Measurements from ENCODE around the gene CREM. TPM values are rescaled to one million over a fixed set of nuclear protein-coding genes. Genes with fewer than 3 reads are reported as not detected.

Gene CREM
- total and polyA plus RNA-seq, 2 of the 4 experiments (the other 2 are of a cell fraction) = 33.2 to 40.5 TPM

- ATAC-seq (ENCODE audit: low read depth) = no peak
Measured at GRCh38 chr10:35215107-35215506, 88.5 kb downstream of the CREM start.

More at GRCh38 chr10:35215107-35215506, 88.5 kb downstream of the CREM start:
- Histone ChIP-seq H3K9me1 (ENCODE audit: insufficient read depth, low read length) (peaks cover 3% of the 10 kb centered on the region; the same call in 1 of the 2 replicates), H2AK9ac (replicated peaks; ENCODE audit: low read depth, low read length, poor library complexity) (no peak overlapping the region), H3K4me2 (ENCODE audit: low read depth, low read length) (no peak overlapping the region), H2BK20ac (ENCODE audit: low read depth, low read length) (no peak overlapping the region), H4K5ac (ENCODE audit: low read depth, low read length) (no peak overlapping the region), H3K9ac (ENCODE audit: low read depth, low read length) (no peak overlapping the region), H3K14ac (replicated peaks; ENCODE audit: low read depth, low read length) (no peak overlapping the region), H2AK5ac (ENCODE audit: low read depth, low read length) (no peak overlapping the region), H3K56ac (ENCODE audit: extremely low read depth, insufficient read depth, low read length) (no peak overlapping the region), H2BK120ac (ENCODE audit: low read depth, low read length) (no peak overlapping the region), H2AFZ (replicated peaks; ENCODE audit: low read length, poor library complexity) (no peak overlapping the region), H3K4me1 (ENCODE audit: control insufficient read depth, insufficient read depth, low read length) (peaks cover 2% of the 10 kb centered on the region), H4K20me1 (ENCODE audit: insufficient read depth, low read length) (no peaks in the 10 kb centered on the region), H3K9me3 (ENCODE audit: control insufficient read depth, insufficient read depth, low read length) (no peaks in the 10 kb centered on the region), H3K23ac (ENCODE audit: low read depth, low read length) (no peak overlapping the region), H2BK15ac (ENCODE audit: low read depth, low read length) (no peak overlapping the region), H3K18ac (ENCODE audit: low read depth, low read length) (no peak overlapping the region), H3K79me1 (ENCODE audit: low read depth in 1 of 2, low read length in 2 of 2) (no peaks in the 10 kb centered on the region), H3K36me3 (ENCODE audit: control insufficient read depth, insufficient read depth, low read length) (peaks cover 1% of the 10 kb centered on the region; the same call in 1 of the 2 replicates), H2BK5ac (ENCODE audit: low read depth, low read length, poor library complexity, severe bottlenecking) (no peak overlapping the region), H3K27me3 (ENCODE audit: control insufficient read depth, insufficient read depth, low read length) (no peaks in the 10 kb centered on the region), H3K4me3 (ENCODE audit: insufficient read depth, low read depth, low read length) (no peak overlapping the region), H4K8ac (ENCODE audit: low read depth in 2 of 2, low read length in 2 of 2) (no peak overlapping the region), H4K91ac (ENCODE audit: insufficient read depth, low read depth, low read length) (no peak overlapping the region), H3K27ac (ENCODE audit: insufficient read depth, low read length) (no peak overlapping the region), H3K4ac (ENCODE audit: low read depth, low read length) (no peak overlapping the region)
- WGBS, 2 experiments (ENCODE audit: extremely low coverage in 2 of 2, insufficient read length in 1 of 2) = no CpG with 5 or more reads among the region's 3 CpGs
- no TSS peak for BruUV-seq (replicated peaks)
- TF ChIP-seq RFX5 (IDR thresholded peaks at IDR 0.05; ENCODE audit: low read depth, low read length) (no peak), POLR2A (IDR thresholded peaks at IDR 0.05; ENCODE audit: low read depth, low read length) (no peak), USF2 (IDR thresholded peaks at IDR 0.05; ENCODE audit: low read depth, low read length) (no peak), MAFK (IDR thresholded peaks at IDR 0.05; ENCODE audit: low read depth, low read length) (no peak), MAZ (IDR thresholded peaks at IDR 0.05; ENCODE audit: borderline replicate concordance, low read depth, low read length) (no peak), CEBPB (IDR thresholded peaks at IDR 0.05; ENCODE audit: low read depth, low read length) (no peak), CHD1 (IDR thresholded peaks at IDR 0.05; ENCODE audit: low read depth, low read length) (no peak), FOS (IDR thresholded peaks at IDR 0.05; ENCODE audit: low read depth, low read length) (no peak), RCOR1 (IDR thresholded peaks at IDR 0.05; ENCODE audit: insufficient replicate concordance, low read length) (no peak), CTCF (conservative IDR thresholded peaks at IDR 0.05; ENCODE audit: low read depth, low read length) (no peak), BHLHE40 (IDR thresholded peaks at IDR 0.05; ENCODE audit: low read depth, low read length) (no peak), SMC3 (IDR thresholded peaks at IDR 0.05; ENCODE audit: low read depth, low read length) (no peak), ELK1 (IDR thresholded peaks at IDR 0.05; ENCODE audit: borderline replicate concordance, low read depth, low read length) (no peak), RAD21 (IDR thresholded peaks at IDR 0.05; ENCODE audit: low read length) (no peak), NFE2L2 (IDR thresholded peaks at IDR 0.05; ENCODE audit: low read depth, low read length) (no peak), MXI1 (IDR thresholded peaks at IDR 0.05; ENCODE audit: borderline replicate concordance, low read depth, low read length) (no peak)
- POLR2A ChIA-PET (ENCODE audit: unreplicated experiment) = no interaction called here
- no peak for DNase-seq
- in situ Hi-C loops (cut with MboI; ENCODE audit: low sequenced_read_pairs) = loop anchor here (5.0 to 10.0 kb wide), 2 partner anchors 93 to 540 kb away; no protein-coding TSS in a partner anchor
- intact Hi-C loops (cut with micrococcal nuclease) = loop anchor here (5.0 kb wide), 1 partner anchor 223 kb away; no protein-coding TSS in a partner anchor
- dilution Hi-C loops (cut with HindIII; ENCODE audit: low sequenced_read_pairs, unreplicated experiment) = no loop called here
- CTCF ChIA-PET = interaction anchor here (0.9 kb wide), 1 partner anchor 95 kb away, joined by 3 read pairs; no protein-coding TSS in a partner anchor

All from IMR-90 (cell line).